GM21423 (cell line): Measurements from ENCODE around the gene ERG.

Source experiments
- ATAC-seq: cut with Tn5 transposase; IDR thresholded peaks from one replicate; pipeline ENCODE4 v1.9.1; 2021; ENCODE audit warnings: mild to moderate bottlenecking, moderate library complexity; ENCODE audit not compliant: unreplicated experiment

ERG gene

DNA sequence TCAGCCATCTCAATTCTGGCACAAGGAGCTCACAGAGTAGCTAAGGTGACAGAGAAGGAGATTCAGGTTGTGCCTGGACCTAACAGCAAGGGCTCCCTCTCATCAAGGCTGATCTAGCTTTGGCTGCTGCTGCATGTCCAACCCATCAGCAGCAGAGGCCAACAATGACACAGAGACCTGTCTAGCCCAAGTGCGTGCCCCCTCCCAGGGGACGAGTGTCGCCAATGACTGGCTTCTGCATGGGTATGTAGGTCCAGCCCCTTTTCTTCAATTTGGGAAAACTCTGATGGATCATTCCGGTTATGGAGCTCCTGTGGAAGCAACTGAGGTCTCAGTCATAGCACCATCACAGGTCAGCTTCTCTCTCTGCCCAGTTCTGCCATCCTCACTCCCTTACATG is 158.1 kb downstream of the ERG start:
- ATAC-seq: no peak

DNA sequence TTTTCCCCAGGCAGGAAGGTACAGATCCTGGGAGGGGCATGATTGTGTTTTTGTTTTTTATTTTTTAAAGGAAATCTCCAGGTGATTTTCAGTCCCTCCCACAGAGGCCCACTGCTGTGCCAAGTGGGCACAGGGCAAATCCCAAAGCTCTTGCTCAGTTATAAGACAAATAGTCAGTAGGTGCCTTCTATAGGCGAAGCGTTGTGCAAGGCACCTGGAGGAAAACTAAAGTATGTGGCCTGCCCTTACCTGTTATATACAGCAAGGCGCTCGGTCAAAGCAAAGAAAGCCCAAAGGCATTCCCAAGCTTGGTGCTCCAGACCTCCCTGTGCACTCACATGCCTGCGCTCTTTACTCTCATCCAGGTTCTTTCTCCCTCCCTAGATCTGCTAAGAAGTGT is 160.5 kb downstream of the ERG start:
- ATAC-seq: no peak

DNA sequence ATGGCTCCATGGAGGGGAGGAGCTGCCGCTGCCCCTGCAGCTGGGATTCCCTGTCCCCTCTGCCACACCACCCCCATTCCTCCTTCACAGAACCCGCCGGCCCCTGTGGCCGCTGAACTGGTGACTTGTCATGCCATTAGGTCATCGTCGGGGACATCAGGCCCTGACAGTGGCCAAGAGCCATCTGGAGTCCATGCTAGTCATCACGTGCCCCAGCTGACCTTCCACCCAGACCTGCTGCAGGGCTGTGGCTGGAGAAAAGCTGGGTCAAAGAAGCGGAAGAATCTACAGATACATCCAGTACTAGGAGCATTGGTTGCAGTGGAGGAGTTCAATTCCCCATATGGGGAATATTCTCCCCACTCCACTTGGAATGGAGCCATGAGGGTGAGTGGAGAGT is 163.4 kb downstream of the ERG start:
- ATAC-seq: no peak

DNA sequence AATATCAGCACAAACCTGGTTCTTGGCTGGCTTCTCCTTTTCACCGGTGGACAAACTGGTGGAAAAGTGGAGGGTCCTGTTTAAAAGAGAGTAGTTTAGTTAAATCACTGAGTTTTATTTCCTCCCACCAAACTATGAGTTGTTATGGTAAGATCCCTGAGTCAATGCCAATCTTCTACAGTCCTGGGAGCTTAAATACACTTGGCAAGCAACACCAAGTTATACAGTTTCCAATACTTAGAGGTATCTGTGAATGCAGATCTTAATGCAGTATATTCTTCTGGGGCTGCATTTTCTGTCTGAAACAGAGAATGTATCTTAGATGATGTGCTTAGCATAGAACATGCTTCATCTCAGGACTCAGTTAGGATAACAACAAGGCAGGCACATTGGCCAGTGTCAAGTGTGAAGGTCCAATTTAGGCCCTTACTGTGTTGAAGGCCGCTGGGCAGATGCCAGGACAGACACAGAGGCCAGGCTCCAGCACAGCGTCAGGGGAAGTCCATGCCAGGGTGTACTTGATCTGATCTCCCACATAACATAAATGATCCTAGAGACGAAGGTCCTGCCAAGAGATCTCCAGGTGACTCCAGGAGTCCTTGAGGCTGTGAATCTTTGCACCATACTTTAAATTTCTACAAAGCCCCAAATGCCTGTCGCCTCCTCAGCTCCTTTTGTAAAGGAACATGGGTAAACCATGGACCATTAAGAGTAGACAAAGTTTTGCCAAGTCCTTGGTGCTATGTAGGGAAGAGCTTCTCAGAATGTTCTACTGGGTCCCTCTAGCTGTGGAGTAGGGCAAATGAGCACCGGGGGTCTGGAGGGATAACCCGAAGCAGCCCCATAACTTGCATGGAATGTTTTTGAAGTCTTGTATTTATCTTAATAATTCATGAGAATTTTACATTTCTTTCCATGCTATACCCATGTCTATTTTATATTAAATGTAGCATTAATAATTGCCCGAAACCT is 164.7 kb downstream of the ERG start:
- no peak for ATAC-seq

DNA sequence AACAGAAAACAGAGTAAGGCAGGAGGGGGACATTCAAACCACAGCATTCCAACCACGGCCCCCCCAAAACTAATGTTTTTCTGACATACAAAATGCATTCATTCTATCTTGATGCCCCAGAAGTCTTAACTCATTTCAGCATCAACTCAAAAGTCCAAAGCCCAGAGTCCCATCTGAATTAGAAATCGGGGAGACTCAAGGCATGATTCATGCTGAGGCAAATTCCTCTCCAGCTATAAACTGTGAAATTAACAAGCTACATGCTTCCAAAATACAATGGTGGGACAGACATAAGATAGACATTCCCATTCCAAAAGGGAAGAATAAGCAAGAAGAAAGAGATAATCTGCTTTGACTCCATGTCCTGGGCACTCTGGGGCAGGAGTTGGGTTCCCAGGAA is 167.6 kb downstream of the ERG start:
- no peak for ATAC-seq
